Measurements from ENCODE around the gene LLGL1. TPM values are rescaled to one million over a fixed set of nuclear protein-coding genes. Genes with fewer than 3 reads are reported as not detected.

The LLGL1 gene
- total RNA-seq, 1 experiment from 2014 or later: 44.3 TPM

GRCh38 chr17:18187821-18188761 is 37.3 kb upstream of the LLGL1 start:
- Histone ChIP-seq H3K9ac (ENCODE audit: low read length) (no peak overlapping the region), H3K9me2 (ENCODE audit: insufficient read depth) (no peaks in the 10 kb centered on the region), H3K4me1 (ENCODE audit: control insufficient read depth in 1 of 2, insufficient read depth in 2 of 2, low read length in 2 of 2) (peaks cover 15 to 24% of the 10 kb centered on the region in 2 experiments), H3K9me3 (ENCODE audit: control insufficient read depth in 1 of 2, insufficient read depth in 1 of 2, low read depth in 1 of 2, low read length in 2 of 2) (no peaks in the 10 kb centered on the region), H3K79me2 (ENCODE audit: insufficient read depth, low read length) (peaks cover 90% of the 10 kb centered on the region), H3K4me3 (replicated peaks in 1 of 2; ENCODE audit: low read depth in 1 of 2, low read length in 2 of 2) (no peak overlapping the region), H3K36me3 (ENCODE audit: control insufficient read depth in 1 of 2, insufficient read depth in 2 of 2, low read length in 2 of 2) (peaks cover 26 to 46% of the 10 kb centered on the region in 2 experiments), H3K27me3 (ENCODE audit: insufficient read depth, low read length) (no peaks in the 10 kb centered on the region), H2AFZ (ENCODE audit: low read depth, low read length, poor library complexity, severe bottlenecking) (no peak overlapping the region), H4K20me1 (ENCODE audit: insufficient read depth) (peaks cover 8% of the 10 kb centered on the region; the same call in 1 of the 2 replicates), H3K27ac (ENCODE audit: low read depth, low read length) (no peak overlapping the region; the same call in 1 of the 2 replicates), H3K4me2 (ENCODE audit: low read length) (no peak overlapping the region)
- BruUV-seq (replicated peaks): no TSS peak
- ATAC-seq: no peak
- TF ChIP-seq POLR2AphosphoS5 (IDR thresholded peaks at IDR 0.05; ENCODE audit: low read depth, low read length) (no peak), EZH2phosphoT487 (IDR thresholded peaks at IDR 0.05; ENCODE audit: borderline replicate concordance) (no peak), JUND (IDR thresholded peaks at IDR 0.05) (no peak), RAD21 (IDR thresholded peaks at IDR 0.05; ENCODE audit: low read depth) (no peak), ZNF274 (IDR thresholded peaks at IDR 0.05; ENCODE audit: low read depth, low read length) (no peak)
- RAD21 ChIA-PET (ENCODE audit: low non-redundant PET in 1 of 2, low total read pairs in 2 of 2, uncharacterized antibody in 2 of 2, unreplicated experiment in 2 of 2): interaction anchor here in 1 of 2 experiments (0.6 kb wide), 1 partner anchor 170 kb away, joined by 6 read pairs; no protein-coding TSS in a partner anchor
- POLR2A ChIA-PET: no interaction called here
- CTCF ChIA-PET: no interaction called here
- intact Hi-C loops (cut with micrococcal nuclease): no loop called here
- DNase-seq (ENCODE audit: low read depth, low spot score): no peak

GRCh38 chr17:18190628-18191235 is 34.7 kb upstream of the LLGL1 start:
- Histone ChIP-seq H3K36me3 (ENCODE audit: control insufficient read depth in 1 of 2, insufficient read depth in 2 of 2, low read length in 2 of 2) (peaks cover 38 to 57% of the 10 kb centered on the region in 2 experiments), H3K9me2 (ENCODE audit: insufficient read depth) (no peaks in the 10 kb centered on the region), H3K27me3 (ENCODE audit: insufficient read depth, low read length) (no peaks in the 10 kb centered on the region), H3K4me1 (ENCODE audit: control insufficient read depth in 1 of 2, insufficient read depth in 2 of 2, low read length in 2 of 2) (peaks cover 2 to 8% of the 10 kb centered on the region in 2 experiments; a peak in 3 of 4 replicates), H3K4me3 (replicated peaks in 1 of 2; ENCODE audit: low read depth in 1 of 2, low read length in 2 of 2) (no peak overlapping the region), H2AFZ (ENCODE audit: low read depth, low read length, poor library complexity, severe bottlenecking) (no peak overlapping the region), H3K4me2 (ENCODE audit: low read length) (no peak overlapping the region), H3K27ac (ENCODE audit: low read depth, low read length) (no peak overlapping the region), H3K9ac (ENCODE audit: low read length) (no peak overlapping the region), H3K79me2 (ENCODE audit: insufficient read depth, low read length) (peaks cover 97% of the 10 kb centered on the region), H3K9me3 (ENCODE audit: control insufficient read depth in 1 of 2, insufficient read depth in 1 of 2, low read depth in 1 of 2, low read length in 2 of 2) (no peaks in the 10 kb centered on the region), H4K20me1 (ENCODE audit: insufficient read depth) (peaks cover 8% of the 10 kb centered on the region; the same call in 1 of the 2 replicates)
- BruUV-seq (replicated peaks): no TSS peak
- DNase-seq (ENCODE audit: low read depth, low spot score): no peak
- ATAC-seq: no peak
- ChIA-PET POLR2A (no interaction called here), CTCF (interaction anchor here (0.6 kb wide), 1 partner anchor 109 kb away, joined by 3 read pairs; no protein-coding TSS in a partner anchor), RAD21 (ENCODE audit: low non-redundant PET in 1 of 2, low total read pairs in 2 of 2, uncharacterized antibody in 2 of 2, unreplicated experiment in 2 of 2) (no interaction called here)
- intact Hi-C loops (cut with micrococcal nuclease): no loop called here
- no peak for TF ChIP-seq TCF7L2 (IDR thresholded peaks at IDR 0.05; ENCODE audit: borderline replicate concordance, extremely low read depth, insufficient read depth, insufficient read length)
- TF ChIP-seq REST (IDR thresholded peaks at IDR 0.05; ENCODE audit: low read depth): no peak
- TF ChIP-seq RAD21 (IDR thresholded peaks at IDR 0.05; ENCODE audit: low read depth): no peak
- TF ChIP-seq ZFX (IDR thresholded peaks at IDR 0.05): no peak
- TF ChIP-seq ZNF274 (IDR thresholded peaks at IDR 0.05; ENCODE audit: low read depth, low read length): no peak
- TF ChIP-seq ATF3 (IDR thresholded peaks at IDR 0.05): no peak
- TF ChIP-seq ZBTB33 (IDR thresholded peaks at IDR 0.05; ENCODE audit: extremely low read depth, insufficient replicate concordance, low read length): no peak
- no peak for TF ChIP-seq SRF (IDR thresholded peaks at IDR 0.05; ENCODE audit: low read depth)
